D341Med (cell line): ENCODE data around the gene LMO3.

ENCODE experiments used
- DNase-seq: peaks from one replicate; pipeline ENCODE4 v3.0.0; 2012; ENCODE audit warnings: low spot score

The LMO3 gene

DNA sequence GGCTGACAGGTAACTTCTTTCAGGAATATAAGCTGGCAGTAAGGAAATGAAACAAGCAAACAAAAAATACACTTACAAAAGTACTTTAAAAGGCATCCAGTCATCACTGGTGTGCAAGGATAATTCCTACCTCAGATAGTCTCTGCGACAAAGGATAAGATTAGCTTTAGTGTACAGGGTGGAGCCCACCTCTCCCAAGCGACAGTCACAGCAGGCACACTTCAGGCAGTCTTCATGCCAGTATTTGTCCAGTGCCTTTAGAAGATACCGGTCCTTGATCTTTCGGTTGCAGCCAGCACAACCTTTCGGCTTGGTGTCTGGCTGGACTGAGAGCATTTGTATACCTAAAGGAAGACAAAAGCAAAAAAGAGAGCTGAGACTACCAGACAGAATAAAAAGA is 5.4 kb downstream of the LMO3 start:
- DNase-seq, result no peak

DNA sequence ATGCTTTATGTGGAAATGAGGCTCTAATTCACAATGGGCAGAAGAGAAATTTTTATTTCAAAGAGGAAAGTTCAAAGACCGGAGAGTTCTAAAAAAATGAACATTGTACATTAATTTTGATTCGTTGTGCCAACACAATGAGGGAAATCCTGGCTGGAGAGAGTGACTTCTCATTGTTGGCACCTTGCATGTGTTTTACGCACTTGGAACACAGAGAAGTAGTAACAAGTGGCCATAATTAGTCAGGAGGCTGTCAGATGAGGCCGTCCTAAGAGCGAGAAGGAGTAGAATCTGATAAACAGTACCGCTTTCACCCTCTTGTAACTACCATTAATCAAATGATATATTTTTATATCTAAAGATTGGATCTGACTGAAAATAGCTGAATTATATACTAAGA is 6.9 kb downstream of the LMO3 start:
- DNase-seq, result no peak

DNA sequence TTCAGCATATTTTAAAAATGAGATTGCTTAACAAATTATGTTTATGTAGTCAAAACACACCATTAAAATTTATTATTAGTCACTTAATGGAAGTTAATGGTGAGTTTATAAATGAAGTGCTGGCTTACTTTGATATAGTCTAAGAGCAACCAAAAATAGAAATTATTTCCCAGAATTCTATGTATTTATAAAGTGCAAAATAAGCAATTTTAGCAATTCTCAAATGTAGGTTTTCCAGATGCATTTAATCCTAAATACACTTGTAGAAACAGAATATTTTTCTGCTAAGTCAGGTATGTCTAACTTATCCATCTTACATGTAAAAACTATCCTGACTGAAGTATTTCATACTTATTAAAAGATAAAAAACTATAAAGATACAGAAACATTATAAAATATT is 11.2 kb downstream of the LMO3 start:
- DNase-seq, result no peak

DNA sequence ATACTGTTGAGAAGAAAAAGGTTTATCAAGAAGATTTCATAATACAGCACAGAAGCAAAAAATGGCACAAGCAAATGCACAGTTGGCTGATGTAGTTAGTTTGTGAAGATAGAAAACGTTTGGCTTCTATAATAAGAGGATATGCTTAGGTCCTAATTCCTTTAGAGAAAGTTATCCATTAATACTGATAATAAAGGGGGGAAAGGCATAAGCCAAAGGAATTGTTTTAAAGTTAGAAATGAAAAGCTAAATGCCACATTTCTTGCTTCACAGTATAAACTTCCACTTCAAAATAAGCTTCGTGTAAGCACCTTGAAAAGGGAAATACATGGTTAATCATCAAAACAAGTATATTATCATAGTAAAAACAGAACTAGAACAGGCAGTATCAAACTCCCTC is 12.4 kb downstream of the LMO3 start:
- DNase-seq, result no peak

DNA sequence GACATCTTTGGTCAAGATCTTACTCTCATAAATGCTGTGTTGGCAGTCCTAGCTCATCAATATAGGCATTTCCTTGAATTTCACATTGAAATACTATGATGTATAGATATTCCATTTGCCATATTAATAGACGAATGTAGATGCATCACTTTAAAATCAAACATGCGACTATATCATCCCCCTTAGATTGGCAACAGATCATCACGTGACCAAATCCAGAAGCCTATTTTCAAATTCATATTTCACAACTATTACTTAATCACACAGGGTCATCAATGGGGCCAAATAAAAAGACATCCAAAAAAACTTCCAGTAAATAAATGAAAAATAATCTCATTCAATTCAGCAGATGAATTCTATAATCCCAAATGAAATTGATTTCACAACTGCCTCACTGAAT is 15.3 kb downstream of the LMO3 start:
- DNase-seq, result no peak

DNA sequence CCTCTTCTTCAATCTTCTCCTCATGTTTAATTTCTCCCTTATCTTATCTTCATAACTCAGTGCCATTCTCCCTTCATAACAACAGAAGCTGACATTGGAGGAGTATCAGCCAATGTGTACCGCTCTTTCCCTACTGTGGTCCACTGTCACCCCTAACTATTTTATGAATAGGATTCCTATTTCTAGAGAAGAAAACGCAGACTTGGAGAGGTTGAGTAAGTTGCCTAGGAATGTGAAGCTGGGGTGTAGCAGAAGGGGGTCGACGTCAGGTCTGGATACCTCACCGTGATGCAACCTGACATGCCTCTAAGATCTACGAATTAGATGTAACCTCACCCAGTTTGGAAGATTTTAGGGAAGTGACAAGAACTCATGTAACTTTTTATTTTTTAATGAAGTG is 17.1 kb downstream of the LMO3 start:
- no peak for DNase-seq

DNA sequence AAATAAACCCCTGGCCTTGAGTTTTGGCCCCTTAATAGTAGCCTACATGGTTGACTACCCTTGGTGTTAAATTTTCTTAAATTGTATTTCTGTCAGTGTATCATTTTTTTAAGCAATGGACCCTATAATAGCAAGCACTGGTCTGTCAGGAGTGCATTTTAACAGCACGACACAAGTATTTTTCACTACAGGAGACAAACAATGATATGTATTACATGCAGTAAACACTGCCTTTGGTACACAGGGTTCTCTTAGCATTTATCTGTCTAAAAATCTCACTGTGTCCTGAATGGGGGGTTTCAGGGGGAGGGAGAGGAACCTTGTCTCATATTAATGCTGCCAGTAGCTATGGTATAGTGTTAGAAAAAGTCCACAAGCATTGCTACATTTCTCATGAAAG is 18.4 kb downstream of the LMO3 start:
- no peak for DNase-seq

DNA sequence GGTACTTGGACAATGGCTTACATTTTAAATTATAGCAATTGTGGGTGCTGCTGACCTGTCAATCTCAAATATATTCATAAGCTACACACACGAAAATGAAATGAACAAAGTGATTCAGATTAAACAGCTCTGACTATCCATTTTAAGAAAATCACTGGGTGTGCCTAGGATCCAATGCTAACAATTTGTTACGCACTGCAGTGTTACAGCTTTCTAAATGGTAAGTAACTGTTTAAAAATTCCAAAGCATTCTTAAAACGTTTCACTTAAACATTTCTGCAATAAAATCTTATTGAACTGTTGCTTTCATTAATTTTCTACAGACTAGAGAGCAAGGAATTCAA is 18.9 kb downstream of the LMO3 start:
- DNase-seq, result no peak

DNA sequence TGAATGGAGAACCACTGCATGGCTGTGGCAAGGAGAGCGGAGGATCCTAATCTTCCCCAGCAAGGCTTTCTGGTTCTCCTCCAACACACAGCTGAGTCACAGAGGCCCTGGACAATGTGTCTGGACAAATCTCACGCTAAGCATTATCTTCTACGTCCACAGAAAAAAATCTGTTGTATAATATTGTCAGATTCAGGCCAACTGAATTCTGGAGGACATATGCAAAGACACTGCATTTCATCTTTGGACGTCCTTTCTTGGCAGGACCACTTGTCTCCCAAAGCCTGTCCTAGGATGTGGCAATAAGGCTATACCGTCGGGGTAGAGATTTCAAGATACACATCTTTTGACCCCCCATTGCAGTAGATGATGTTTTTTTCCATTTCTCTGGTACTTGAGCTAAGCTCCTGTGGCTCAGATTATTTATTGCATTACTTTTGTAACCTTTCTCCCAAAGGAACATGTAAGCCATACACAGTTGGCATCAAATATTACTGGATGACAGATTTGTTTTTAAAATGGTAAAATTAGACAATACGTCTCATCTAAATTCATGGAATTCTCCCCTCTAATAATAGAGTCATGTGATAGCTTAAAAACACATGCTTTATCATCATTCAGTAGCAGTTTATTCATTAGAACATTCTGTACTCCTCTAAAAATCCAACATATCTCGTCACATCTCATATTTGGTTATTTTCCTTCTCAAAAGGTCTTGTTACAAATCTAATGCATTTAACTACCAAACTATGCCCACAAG is 19.4 kb downstream of the LMO3 start:
- DNase-seq, result no peak

DNA sequence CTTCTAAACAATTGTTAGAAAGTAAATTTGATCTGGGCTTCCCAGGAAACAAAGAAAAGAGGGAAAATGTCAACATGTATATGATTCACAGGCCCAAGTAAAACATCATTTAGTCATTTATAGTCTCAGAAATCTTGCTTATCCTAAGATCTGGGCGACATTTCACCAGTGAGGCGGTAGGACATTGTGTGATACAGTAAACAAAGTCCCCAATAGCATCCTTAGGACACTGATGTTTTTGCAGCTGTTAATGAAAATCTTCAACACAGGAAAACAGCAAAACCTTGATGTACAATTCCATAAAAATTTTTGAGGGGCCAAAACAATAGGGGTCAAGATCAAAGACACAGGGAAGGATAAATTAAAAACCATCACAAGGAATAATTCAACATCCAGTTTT is 20.2 kb downstream of the LMO3 start:
- no peak for DNase-seq

DNA sequence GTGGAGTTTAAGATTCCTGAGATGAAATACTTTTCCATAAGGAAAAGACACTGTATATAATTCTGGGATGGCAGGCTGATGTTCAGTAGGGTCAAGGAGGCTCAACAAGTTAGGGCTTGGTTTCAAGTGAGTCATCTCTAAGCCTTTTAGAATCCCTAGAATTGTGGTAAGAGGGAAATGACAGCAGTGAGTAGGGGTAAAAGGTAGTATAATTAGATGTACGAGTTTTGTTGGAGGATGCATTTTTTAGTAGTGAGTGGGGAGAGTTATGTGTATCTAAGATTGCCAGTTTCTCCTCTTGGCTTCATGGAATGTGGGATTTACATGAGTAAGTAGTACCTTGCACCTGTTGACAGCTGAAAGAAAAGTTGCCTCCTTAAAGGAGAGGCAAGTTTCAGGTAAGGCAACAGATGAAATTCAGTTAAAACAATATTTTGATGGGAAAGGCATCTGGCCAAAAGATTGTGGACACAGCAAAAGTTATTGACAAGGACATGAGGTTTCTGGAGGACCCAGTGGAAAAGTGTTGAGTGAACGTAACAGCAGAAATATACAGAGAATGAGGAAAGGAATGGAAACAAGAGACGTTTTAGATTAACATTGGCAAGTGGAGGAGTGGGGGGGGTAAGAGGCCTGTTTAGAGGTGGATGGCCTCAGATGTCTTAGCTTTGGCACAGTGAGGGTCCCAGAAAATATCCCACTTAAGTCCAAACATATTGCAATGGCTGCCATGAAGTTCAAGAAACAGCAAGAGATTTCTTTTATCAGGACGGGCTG is 21.8 kb downstream of the LMO3 start:
- DNase-seq, result no peak

DNA sequence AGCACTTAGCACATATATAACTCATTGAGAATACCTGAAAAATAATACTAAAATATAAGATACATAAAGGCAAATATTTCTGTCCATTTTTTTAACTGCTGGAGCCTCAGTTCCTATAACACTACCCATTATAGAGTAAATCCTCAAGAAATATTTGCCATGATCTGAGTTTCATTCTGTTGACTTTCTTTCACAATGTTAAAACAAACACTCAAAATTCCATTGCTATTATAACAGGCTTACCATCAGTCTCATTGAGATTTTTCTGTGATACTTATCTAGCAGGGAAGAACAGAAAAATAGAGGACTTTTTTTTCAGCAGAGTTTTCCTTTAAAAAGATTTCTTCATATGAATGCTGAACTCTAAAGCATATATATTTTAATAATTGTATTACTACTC is 24.5 kb downstream of the LMO3 start:
- DNase-seq, result no peak

DNA sequence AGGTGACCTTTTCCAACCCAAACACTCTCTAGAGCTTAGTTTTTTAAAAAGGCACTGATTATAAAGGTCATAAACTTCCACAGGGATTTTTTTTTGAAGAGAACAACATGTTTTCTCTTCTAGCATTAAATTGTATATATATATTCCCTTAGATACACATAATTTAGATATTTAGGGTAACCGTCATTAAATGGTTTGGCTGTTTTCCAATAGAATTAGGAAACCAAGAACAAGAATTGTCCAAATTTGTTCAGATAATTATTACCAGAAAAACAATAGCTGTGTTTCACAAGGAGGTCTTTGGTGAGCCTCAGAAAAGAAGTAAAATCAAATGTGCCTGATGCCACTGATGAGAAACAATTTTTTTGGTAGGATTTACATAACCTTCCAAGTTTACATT is 26.9 kb downstream of the LMO3 start:
- no peak for DNase-seq

DNA sequence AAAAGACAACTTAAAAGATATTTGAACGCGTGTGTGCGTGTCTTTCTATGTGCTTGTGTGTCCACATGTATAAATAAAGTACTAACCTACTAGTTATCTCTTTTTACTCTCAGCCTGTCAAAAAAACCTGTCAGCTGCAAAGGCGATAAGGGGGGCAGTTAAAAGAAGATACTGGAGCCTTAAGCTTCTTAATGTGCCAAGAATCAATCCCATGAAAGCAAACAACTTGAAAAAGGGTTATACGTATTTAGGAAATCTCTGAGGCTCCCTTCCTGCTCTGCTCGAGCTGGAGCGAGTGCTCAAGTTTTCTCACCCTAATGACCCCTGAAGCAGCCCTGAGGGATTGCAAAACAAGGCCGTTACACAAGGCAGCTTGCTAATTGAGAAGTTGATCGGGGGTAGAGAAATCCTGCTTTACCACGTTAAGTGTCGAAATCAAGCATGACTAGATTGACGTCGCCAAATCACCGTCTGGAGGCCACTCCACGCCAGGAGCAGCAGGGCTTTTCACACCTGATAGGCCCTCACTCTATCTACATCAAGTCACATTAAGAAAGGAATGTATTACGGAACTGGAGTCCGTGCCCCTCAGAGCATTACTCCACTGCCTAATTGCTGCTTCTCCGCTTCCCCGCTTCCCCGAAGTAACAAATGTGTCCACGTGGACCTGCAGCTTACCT is 32.4 kb downstream of the LMO3 start:
- peak; percentile 53 for DNase-seq

DNA sequence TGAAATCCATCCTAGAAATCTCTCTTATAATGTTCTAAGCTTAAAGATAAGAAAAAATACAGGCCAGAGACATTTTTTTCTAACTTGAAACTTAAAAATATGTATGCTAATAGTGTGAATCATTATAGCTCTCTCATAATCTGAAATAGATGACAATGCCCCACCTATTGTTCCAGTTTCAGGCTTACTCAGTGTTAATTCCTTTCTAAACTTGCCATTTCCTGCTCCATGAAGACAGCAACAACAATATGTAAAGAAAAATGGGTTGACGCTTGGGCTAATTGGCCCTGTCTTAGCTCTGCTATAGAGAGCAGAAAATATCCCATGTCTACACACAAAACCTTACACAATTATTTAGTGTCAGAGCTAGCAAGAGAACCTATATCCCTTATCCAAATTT is 37.1 kb downstream of the LMO3 start:
- no peak for DNase-seq

DNA sequence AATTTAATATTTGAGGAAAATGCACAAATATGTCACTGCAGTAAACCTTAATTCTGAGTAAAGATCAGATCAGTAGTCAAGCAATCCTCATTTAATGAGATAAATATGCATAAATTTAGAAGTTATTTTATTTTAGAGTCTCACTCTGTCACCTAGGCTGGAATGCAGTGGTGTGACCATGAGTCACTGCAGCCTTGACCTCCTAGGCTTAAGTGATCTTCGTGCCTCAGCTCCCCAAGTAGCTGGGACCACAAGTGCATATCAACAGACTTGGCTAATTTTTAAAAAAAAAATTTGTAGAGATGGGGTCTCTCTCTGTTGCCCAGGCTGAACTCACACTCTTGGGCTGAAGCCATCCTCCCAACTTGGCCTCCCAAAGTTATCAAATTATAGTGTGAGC is 41.3 kb downstream of the LMO3 start:
- DNase-seq, result no peak

DNA sequence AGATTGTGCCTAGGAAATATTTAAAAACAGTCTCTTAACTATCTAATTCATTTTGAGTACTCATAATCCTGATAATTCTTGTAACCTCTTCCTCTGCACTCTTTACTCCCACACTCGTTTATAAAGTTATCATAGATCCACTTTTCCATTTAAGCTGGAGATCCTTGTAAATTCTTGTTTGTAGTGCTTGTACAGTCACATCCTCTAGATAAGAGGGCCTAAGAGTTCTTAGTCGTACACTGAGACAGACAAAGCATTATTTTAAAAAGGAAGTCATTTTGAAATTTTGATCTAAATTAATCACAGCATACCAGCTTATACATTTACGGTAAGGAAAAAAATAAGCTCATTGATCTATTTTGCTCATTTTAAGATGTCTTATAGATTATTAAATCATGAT is 42.5 kb downstream of the LMO3 start:
- no peak for DNase-seq

DNA sequence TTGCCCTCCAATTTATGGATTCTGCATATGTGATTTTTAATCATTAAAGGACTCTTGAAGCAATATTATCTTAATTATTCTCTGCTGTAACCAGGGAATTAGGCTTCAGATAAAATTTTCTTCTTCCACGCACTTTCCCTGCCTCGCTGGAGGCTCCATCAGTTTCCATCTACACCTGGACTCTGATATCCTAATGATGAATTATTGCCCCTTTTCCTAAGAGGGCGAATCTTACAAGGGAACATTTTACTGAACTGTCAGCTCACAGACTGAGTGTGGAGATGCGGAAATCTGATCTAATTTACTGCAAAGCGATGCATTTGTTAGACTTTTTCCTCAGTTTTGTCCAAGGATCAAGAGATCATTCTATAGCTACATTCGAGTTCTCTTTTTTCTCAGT is 43.0 kb downstream of the LMO3 start:
- DNase-seq, result no peak

DNA sequence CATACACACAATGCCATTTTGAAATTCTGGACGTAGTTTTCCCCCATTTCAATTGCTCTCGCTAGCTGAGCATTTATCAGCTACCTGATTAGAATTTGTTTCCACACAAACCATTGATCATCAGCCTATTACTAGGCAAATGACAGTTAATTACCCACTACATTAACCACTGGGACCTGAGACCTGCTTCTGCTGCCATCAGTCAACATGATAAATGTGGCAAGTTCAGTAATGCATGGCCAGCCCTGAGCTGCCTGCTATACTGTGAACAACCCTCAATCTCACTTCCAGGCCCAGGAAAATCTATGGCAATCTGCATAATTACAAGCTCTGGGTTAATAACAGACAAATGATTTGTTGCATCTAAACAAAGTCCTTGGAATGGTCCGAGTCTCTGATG is 43.5 kb downstream of the LMO3 start:
- no peak for DNase-seq

DNA sequence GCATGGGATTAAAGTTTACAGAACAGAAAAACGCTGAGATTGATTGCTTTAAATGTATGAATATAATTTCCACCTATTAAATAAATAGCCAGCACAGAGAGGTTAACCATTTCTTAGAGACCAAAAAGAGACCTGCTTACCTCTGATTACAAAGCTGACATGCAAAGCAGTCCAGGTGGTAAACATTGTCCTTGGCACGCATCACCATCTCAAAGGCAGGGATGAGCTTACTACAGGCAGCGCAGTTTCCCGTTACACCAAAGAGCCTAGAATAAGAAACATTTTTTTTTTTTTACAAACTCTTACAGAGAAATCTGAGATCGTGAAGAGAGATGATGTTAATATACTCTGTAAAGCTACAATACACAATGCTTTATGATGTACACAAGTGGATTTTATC is 45.7 kb downstream of the LMO3 start:
- DNase-seq, result no peak

DNA sequence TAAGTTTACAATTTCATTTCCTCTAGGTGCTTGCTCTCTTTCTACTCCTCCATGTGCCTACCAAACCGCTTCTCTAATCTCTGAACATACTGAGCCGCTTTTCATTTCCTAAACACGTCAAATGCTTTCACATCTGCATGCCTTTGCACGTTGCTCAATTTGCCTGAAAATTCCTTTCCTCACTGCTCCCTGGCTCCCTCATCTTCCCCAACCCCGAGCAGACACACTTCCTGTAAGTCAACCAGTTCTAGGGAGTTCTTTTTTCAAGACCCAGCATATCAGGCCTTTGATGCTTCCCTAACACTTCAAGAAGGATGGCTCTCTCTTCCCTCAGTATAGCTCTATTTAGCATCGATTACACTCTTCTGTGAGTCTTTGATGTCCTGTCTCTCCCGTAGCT is 50.3 kb downstream of the LMO3 start:
- no peak for DNase-seq

DNA sequence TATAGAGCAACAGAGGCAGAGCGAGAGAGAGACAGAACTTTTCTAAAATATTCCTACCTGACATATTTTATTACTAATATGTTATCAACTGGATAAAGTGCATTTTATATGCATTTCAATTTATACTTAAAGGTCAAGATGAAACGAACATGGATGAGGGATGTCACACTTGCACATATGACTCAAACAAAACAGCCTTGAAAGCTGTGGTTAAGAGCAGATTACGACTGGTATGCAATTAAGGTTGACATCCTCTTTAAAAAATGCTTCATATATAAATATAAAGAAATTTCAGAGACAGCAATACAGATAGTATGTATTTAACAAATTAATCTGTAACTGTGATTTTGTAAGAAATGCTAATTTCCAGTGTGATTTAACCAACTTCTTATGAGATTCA is 52.5 kb downstream of the LMO3 start:
- DNase-seq, result no peak

DNA sequence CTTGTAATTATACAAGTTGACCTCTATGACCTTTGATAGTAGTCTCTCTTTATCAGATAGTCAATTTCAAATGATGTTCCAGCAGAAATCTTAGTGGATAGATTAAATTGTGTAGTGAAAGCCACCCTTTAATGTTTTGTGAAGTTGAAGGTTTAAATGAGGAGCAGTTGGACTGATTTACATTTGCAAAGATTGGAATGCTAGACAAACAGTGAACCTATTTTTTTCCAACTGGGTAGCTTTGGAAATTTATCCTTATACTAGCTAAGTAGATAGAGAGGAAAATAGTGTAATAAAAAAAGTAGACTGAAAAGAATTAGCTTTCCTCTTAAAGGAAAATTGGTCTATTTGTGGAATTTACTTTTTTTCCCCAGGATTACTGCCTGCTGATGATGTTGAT is 53.7 kb downstream of the LMO3 start:
- DNase-seq, result no peak

DNA sequence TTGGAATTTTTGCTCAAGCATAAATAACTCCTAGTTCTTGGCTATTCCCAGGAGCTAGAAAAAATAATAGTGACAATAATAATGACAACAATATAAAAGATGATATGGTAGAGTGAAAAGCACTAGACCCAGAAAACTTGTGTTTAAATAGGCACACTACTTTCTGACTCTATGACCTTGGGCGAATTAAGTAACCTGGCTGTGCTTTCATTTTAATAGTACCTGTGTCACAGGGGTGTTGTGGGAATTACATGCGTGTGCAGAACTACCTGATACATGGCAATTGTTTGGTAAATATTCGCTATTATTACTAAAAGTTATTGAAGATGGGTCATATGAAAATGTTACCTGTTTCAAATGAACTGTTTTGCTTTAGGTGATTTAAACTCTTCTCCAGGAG is 60.1 kb downstream of the LMO3 start:
- DNase-seq, result no peak
